Lower leg skin (tissue), 4 donors: Measurements from ENCODE around the gene PKP1. TPM values are rescaled to one million over a fixed set of nuclear protein-coding genes. Genes with fewer than 3 reads are reported as not detected.

Experiments used
- DNase-seq, 2 donors: peaks; one replicate each; pipeline ENCODE4 v3.0.0-alpha.2; 2019; ENCODE audit warnings: low spot score in 2 of 2
- H3K4me3 ChIP-seq: fragments of 200-600 bp; sonication (generic); 2 replicates; pipeline ENCODE4 v1.5.1; 2017; ENCODE audit warnings: mild to moderate bottlenecking, low read depth; ENCODE audit not compliant: poor library complexity, severe bottlenecking
- CTCF ChIP-seq, 3 donors: fragments of 450-650 bp; IDR thresholded peaks; one replicate each; pipeline ENCODE4 v1.5.1; 2016; ENCODE audit warnings: antibody characterized with exemption in 3 of 3, mild to moderate bottlenecking in 3 of 3, moderate library complexity in 2 of 3
- POLR2A ChIP-seq, 2 donors: fragments of 450-650 bp; IDR thresholded peaks; one replicate each; pipeline ENCODE4 v1.6.1; 2016 to 2017; ENCODE audit warnings: antibody characterized with exemption in 2 of 2, mild to moderate bottlenecking in 1 of 2, moderate library complexity in 1 of 2
- WGBS, 2 donors: methylation state at CpG; one replicate each; pipeline ENCODE4 v1.1.5; 2018; 5-methylcytosine and 5-hydroxymethylcytosine counted together
- intact Hi-C: fragments of 100-400 bp; cut with DNase I; formaldehyde crosslinking; loops from one replicate; pipeline ENCODE4 v1.15.0; 2023; ENCODE audit warnings: low total_unique reads
- total RNA-seq, 4 donors: library from RNA; depleted of rRNA; stranded (reverse); fragments of >200 nt; gene quantifications; one replicate each; pipeline ENCODE4 v1.1.0, GENCODE V29; 2016

The PKP1 gene
- total RNA-seq, 4 donors from 2014 or later, result 928 to 1,274 (median 961) TPM

- 73 to 74% methylated on average over 7 of the region's 7 CpGs for WGBS, 2 donors
- TF ChIP-seq CTCF (IDR thresholded peaks at IDR 0.05), result no peak
- no peak for TF ChIP-seq POLR2A (IDR thresholded peaks at IDR 0.05)
- no peak for DNase-seq
- H3K4me3 ChIP-seq, result no peak overlapping the region
- intact Hi-C loops, result no loop called here
Measured at GRCh38 chr1:201327687-201328240, 44.5 kb downstream of the PKP1 start.

DNA sequence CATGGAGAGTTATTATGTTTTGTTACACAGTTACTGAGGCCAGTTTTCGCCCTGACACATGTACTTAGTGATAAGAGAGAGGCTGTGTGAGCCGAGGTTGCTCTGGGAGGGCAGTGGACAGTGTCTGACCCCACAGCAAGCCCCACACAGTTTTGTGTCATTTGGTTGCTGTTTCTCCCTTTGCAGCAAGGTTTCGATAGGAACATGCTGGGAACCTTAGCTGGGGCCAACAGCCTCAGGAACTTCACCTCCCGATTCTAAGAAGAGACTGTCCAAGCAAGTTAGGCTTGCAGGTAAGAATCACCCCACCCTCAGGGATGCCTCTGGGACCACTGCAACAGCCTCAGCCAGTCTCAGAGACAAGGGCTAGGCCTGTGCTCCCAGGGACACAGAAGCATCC is 45.3 kb downstream of the PKP1 start:
- 78 to 88% methylated on average over 4 of the region's 4 CpGs for WGBS, 2 donors
- TF ChIP-seq POLR2A (IDR thresholded peaks at IDR 0.05), result no peak
- TF ChIP-seq CTCF (IDR thresholded peaks at IDR 0.05), result no peak
- no peak for DNase-seq
- H3K4me3 ChIP-seq, result no peak overlapping the region
- intact Hi-C loops, result no loop called here

GRCh38 chr1:201329286-201329685 is 46.0 kb downstream of the PKP1 start:
- no peak for DNase-seq

DNA sequence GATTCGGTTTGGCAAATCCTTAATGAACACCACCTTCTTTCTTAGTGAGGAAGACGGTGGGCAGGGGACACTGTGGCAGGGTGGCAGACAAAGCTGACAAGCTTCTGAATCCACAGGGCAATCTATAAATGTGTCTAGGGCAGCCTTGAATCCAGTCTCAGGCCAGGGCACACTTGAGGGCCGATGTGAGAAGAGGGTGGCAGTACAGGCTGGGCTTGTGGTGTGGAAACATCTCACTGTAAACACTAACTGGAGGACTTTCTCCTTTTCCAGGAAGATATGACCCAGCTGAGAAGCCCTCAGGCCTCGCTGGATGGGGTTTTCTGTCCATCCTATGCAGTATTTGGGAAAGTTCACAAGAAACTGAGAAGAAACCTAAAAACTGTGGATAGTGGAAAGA is 46.5 kb downstream of the PKP1 start:
- no peak overlapping the region for H3K4me3 ChIP-seq
- DNase-seq, result no peak
- WGBS, 2 donors, result 83% methylated on average over 4 of the region's 4 CpGs
- TF ChIP-seq POLR2A (IDR thresholded peaks at IDR 0.05), result no peak
- TF ChIP-seq CTCF (IDR thresholded peaks at IDR 0.05), result no peak
- intact Hi-C loops, result no loop called here

More at GRCh38 chr1:201329286-201329685, 46.0 kb downstream of the PKP1 start:
- no peak overlapping the region for H3K4me3 ChIP-seq
- 44 to 50% methylated on average over 2 of the region's 2 CpGs for WGBS, 2 donors
- intact Hi-C loops, result no loop called here
- TF ChIP-seq POLR2A (IDR thresholded peaks at IDR 0.05) (no peak), CTCF (IDR thresholded peaks at IDR 0.05) (no peak)

DNA sequence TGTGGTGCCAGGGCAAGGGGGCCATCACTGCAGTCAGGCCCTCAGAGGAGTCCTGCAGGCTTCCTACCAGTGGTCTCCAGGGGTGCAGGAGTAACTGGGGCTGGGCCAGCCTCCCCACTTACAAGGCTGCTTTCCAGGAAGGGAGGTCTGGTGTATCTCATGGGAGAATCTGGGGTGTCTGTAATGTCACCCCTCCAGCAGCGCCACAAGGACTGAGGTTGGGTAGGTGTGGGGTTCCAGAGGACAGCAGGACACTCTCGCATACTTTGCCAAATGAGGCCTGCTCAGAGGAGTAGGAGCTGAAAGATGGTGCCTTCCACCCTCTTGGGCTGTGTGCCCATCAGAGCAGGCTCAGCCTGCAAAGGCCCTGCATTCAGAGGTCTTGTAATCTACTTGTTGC is 47.2 kb downstream of the PKP1 start:
- DNase-seq, result no peak
- intact Hi-C loops, result no loop called here
- no peak overlapping the region for H3K4me3 ChIP-seq
- TF ChIP-seq POLR2A (IDR thresholded peaks at IDR 0.05) (no peak), CTCF (IDR thresholded peaks at IDR 0.05) (no peak)
- WGBS, 2 donors, result 86 to 100% methylated on average over 2 of the region's 2 CpGs

- WGBS, 2 donors, result 85 to 86% methylated on average over 7 of the region's 7 CpGs
- intact Hi-C loops, result no loop called here
- no peak for TF ChIP-seq CTCF (IDR thresholded peaks at IDR 0.05)
- TF ChIP-seq POLR2A (IDR thresholded peaks at IDR 0.05), result no peak
- DNase-seq, result no peak
- H3K4me3 ChIP-seq, result no peak overlapping the region
Measured at GRCh38 chr1:201331166-201331565, 47.9 kb downstream of the PKP1 start.
